Liver (tissue), 3 donors: ENCODE measurements around the gene ME2.

Experiments used
- FOXA1 ChIP-seq: IDR thresholded peaks from 2 replicates; pipeline ENCODE4 v1.6.1; 2016; ENCODE audit warnings: antibody characterized with exemption
- RAD21 ChIP-seq, 2 donors: IDR thresholded peaks; 2 replicates each; pipeline ENCODE4 v1.6.1; 2016; ENCODE audit warnings: antibody characterized with exemption in 2 of 2, mild to moderate bottlenecking in 2 of 2
- SP1 ChIP-seq: IDR thresholded peaks from 2 replicates; pipeline ENCODE4 v1.6.1; 2018; ENCODE audit warnings: antibody characterized with exemption, mild to moderate bottlenecking
- TAF1 ChIP-seq: conservative IDR thresholded peaks from 2 replicates; pipeline ENCODE4 v1.6.1; 2016; ENCODE audit warnings: antibody characterized with exemption, mild to moderate bottlenecking
- YY1 ChIP-seq: IDR thresholded peaks from 2 replicates; pipeline ENCODE4 v1.6.1; 2016; ENCODE audit warnings: antibody characterized with exemption, mild to moderate bottlenecking
- TF ChIP-seq, protein P1 (sequence below): fragments of 150-350 bp; IDR thresholded peaks from 2 replicates; pipeline ENCODE4 v1.5.1; 2017; ENCODE audit warnings: improper control_type of control experiment, low read depth, low read length; ENCODE audit not compliant: missing input control
- TF ChIP-seq, protein P2 (sequence below): IDR thresholded peaks from 2 replicates; pipeline ENCODE4 v1.6.1; 2016; ENCODE audit warnings: antibody characterized with exemption
- TF ChIP-seq, protein P3 (sequence below): IDR thresholded peaks from 2 replicates; pipeline ENCODE4 v1.6.1; 2016; ENCODE audit warnings: antibody characterized with exemption
- donor health status: healthy.
- donor health status: healthy.

DNA sequence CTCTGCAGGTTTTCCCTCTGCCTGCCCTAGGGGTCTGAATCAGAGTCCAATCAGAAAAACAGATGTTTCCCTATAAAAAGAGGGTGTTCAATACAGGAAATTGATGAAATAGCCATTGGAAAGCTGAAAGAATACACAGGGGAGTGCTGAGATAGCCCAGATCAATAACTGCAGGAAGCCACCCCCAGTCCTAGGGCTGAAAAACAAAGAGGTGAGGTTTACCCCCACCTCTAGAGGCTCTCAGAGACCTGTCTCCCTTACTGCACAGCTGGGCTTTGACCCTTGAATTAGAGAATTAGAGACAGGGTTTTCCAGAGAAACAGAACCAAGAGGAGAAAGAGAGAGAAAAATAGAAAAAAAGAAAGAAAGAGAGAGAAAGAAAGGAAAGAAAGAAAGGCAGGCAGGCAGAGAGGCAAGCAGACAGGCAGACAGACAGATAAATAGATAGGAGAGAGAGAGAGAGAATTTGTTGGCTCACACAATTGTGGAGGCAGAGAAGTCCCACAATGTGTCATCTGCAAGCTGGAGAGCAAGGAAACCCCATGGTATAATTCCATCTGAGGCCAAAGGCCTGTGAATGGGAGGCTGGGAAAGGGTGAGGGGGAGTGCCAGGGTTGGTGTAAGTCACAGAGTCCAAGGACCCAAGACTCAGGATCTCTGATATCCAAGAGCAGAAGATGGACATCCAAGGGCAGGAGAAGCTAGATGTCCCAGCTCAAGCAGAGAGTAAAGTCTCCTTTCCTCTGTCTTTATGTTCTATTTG, 18.9 kb upstream of the ME2 start:
- TF ChIP-seq, protein P1, sequence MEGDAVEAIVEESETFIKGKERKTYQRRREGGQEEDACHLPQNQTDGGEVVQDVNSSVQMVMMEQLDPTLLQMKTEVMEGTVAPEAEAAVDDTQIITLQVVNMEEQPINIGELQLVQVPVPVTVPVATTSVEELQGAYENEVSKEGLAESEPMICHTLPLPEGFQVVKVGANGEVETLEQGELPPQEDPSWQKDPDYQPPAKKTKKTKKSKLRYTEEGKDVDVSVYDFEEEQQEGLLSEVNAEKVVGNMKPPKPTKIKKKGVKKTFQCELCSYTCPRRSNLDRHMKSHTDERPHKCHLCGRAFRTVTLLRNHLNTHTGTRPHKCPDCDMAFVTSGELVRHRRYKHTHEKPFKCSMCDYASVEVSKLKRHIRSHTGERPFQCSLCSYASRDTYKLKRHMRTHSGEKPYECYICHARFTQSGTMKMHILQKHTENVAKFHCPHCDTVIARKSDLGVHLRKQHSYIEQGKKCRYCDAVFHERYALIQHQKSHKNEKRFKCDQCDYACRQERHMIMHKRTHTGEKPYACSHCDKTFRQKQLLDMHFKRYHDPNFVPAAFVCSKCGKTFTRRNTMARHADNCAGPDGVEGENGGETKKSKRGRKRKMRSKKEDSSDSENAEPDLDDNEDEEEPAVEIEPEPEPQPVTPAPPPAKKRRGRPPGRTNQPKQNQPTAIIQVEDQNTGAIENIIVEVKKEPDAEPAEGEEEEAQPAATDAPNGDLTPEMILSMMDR, result no peak
- TF ChIP-seq FOXA1 (no peak), RAD21 (IDR thresholded peaks at IDR 0.05) (no peak), TAF1 (no peak), YY1 (no peak), SP1 (no peak)
- TF ChIP-seq, protein P2, sequence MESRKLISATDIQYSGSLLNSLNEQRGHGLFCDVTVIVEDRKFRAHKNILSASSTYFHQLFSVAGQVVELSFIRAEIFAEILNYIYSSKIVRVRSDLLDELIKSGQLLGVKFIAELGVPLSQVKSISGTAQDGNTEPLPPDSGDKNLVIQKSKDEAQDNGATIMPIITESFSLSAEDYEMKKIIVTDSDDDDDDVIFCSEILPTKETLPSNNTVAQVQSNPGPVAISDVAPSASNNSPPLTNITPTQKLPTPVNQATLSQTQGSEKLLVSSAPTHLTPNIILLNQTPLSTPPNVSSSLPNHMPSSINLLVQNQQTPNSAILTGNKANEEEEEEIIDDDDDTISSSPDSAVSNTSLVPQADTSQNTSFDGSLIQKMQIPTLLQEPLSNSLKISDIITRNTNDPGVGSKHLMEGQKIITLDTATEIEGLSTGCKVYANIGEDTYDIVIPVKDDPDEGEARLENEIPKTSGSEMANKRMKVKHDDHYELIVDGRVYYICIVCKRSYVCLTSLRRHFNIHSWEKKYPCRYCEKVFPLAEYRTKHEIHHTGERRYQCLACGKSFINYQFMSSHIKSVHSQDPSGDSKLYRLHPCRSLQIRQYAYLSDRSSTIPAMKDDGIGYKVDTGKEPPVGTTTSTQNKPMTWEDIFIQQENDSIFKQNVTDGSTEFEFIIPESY, result no peak
- TF ChIP-seq, protein P3, sequence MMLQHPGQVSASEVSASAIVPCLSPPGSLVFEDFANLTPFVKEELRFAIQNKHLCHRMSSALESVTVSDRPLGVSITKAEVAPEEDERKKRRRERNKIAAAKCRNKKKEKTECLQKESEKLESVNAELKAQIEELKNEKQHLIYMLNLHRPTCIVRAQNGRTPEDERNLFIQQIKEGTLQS, result no peak
